GM18519 (cell line): Measurements from ENCODE around the gene TNFRSF14.
"Not testable (repeated sequence)": the region's sequence is repeated elsewhere in the genome, so short reads cannot be mapped to it uniquely, and the experiment has no call there.

Experiments used
- ATAC-seq: cut with Tn5 transposase; IDR thresholded peaks from one replicate; pipeline ENCODE4 v1.9.1; 2021; ENCODE audit warnings: mild to moderate bottlenecking, moderate library complexity; ENCODE audit not compliant: unreplicated experiment, low FRiP score

TNFRSF14 gene

GRCh38 chr1:2566101-2567045 lies 10.2 kb downstream of the TNFRSF14 start:
- ATAC-seq = no peak

GRCh38 chr1:2567083-2567679 lies 11.0 kb downstream of the TNFRSF14 start:
- no peak for ATAC-seq

GRCh38 chr1:2568187-2568816 lies 12.1 kb downstream of the TNFRSF14 start:
- ATAC-seq = not testable (repeated sequence)

GRCh38 chr1:2569060-2569459 lies 12.9 kb downstream of the TNFRSF14 start:
- no peak for ATAC-seq

GRCh38 chr1:2569703-2570102 lies 13.5 kb downstream of the TNFRSF14 start:
- ATAC-seq = not testable (repeated sequence)

- no peak for ATAC-seq
Measured at GRCh38 chr1:2570332-2570731, 14.2 kb downstream of the TNFRSF14 start.

GRCh38 chr1:2571348-2571747 lies 15.2 kb downstream of the TNFRSF14 start:
- no peak for ATAC-seq

- no peak for ATAC-seq
Measured at GRCh38 chr1:2573250-2573920, 17.2 kb downstream of the TNFRSF14 start.

- ATAC-seq = no peak
Measured at GRCh38 chr1:2574350-2574749, 18.2 kb downstream of the TNFRSF14 start.

GRCh38 chr1:2575801-2576663 lies 19.9 kb downstream of the TNFRSF14 start:
- ATAC-seq = no peak

GRCh38 chr1:2577565-2578075 lies 21.4 kb downstream of the TNFRSF14 start:
- ATAC-seq = peak; percentile 26

- no peak for ATAC-seq
Measured at GRCh38 chr1:2578758-2579118, 22.6 kb downstream of the TNFRSF14 start.

- no peak for ATAC-seq
Measured at GRCh38 chr1:2580691-2581090, 24.5 kb downstream of the TNFRSF14 start.

- no peak for ATAC-seq
Measured at GRCh38 chr1:2582391-2582790, 26.2 kb downstream of the TNFRSF14 start.

GRCh38 chr1:2583331-2583791 lies 27.2 kb downstream of the TNFRSF14 start:
- ATAC-seq = no peak

- no peak for ATAC-seq
Measured at GRCh38 chr1:2583871-2584351, 27.7 kb downstream of the TNFRSF14 start.

- no peak for ATAC-seq
Measured at GRCh38 chr1:2584686-2585317, 28.6 kb downstream of the TNFRSF14 start.

- ATAC-seq = no peak
Measured at GRCh38 chr1:2585318-2586092, 29.3 kb downstream of the TNFRSF14 start.
